Activated T-cell treated with anti-CD3 and anti-CD28 coated beads, Interleukin-2, amount 50 U/mL, for 24 hours (primary cell): ENCODE measurements around the gene LRRFIP1.
"Not testable (repeated sequence)": the region's sequence is repeated elsewhere in the genome, so short reads cannot be mapped to it uniquely, and the experiment has no call there.

Experiments used
- DNase-seq: peaks from one replicate; pipeline ENCODE4 v3.0.0-alpha.2; 2020
- H3K27ac Mint-ChIP-seq: 2 replicates; pipeline ENCODE4 v1.8.0; 2020; ENCODE audit warnings: mild to moderate bottlenecking, mixed read lengths
- H3K27me3 Mint-ChIP-seq: 2 replicates; pipeline ENCODE4 v1.8.0; 2020; ENCODE audit warnings: mixed read lengths
- H3K36me3 Mint-ChIP-seq: 2 replicates; pipeline ENCODE4 v1.8.0; 2020; ENCODE audit warnings: low read depth, mixed read lengths
- H3K4me1 Mint-ChIP-seq: 2 replicates; pipeline ENCODE4 v1.8.0; 2020; ENCODE audit warnings: low read depth, mixed read lengths
- H3K4me3 Mint-ChIP-seq: 2 replicates; pipeline ENCODE4 v1.8.0; 2020; ENCODE audit warnings: mild to moderate bottlenecking, moderate library complexity, mixed read lengths
- H3K9me3 Mint-ChIP-seq: 2 replicates; pipeline ENCODE4 v1.8.0; 2020; ENCODE audit warnings: mixed read lengths

LRRFIP1 gene

GRCh38 chr2:237593036-237593435 is 34.4 kb upstream of the LRRFIP1 start:
- Mint-ChIP-seq H3K4me3 (no peak overlapping the region), H3K9me3 (no peaks in the 10 kb centered on the region), H3K27me3 (no peaks in the 10 kb centered on the region), H3K36me3 (no peaks in the 10 kb centered on the region), H3K27ac (no peak overlapping the region), H3K4me1 (peaks cover 11% of the 10 kb centered on the region)
- DNase-seq = no peak

DNA sequence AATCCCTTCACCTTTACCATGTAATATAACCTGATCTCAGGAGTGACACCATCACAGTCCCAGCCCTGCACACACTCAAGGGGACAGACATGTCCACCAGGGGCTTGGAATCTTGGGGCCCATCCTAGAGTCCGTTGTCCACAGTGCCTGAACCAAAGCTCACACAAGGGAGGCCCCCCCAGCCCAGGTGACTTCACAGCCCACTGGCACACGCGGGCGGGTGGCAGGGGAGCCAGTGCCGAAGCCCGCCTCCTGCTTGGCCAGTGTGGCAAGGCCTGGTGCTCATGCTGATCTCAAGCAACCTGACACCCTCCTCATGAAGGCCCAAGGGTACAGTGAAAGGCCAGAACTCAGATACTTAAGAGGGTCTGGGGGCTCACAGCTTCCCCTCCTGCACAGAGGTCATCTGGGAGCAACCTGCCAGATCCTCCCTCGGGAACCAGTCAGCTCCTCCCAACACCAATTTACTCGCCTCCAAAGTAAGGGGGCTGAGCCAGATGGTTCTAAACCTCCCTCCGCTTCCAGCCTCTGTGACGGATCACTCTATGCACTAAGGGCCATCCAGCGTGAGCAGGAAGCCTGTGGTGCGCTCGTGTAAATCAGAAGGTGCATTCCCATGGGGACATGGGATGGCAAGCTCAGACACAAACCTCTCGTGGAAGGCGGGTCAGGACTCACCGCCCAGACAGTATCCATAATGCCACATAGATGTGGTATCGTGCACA is 33.6 kb upstream of the LRRFIP1 start:
- Mint-ChIP-seq H3K9me3 (no peaks in the 10 kb centered on the region), H3K4me3 (no peak overlapping the region), H3K36me3 (no peaks in the 10 kb centered on the region), H3K27me3 (no peaks in the 10 kb centered on the region), H3K4me1 (peaks cover 11% of the 10 kb centered on the region), H3K27ac (no peak overlapping the region)
- DNase-seq = no peak

DNA sequence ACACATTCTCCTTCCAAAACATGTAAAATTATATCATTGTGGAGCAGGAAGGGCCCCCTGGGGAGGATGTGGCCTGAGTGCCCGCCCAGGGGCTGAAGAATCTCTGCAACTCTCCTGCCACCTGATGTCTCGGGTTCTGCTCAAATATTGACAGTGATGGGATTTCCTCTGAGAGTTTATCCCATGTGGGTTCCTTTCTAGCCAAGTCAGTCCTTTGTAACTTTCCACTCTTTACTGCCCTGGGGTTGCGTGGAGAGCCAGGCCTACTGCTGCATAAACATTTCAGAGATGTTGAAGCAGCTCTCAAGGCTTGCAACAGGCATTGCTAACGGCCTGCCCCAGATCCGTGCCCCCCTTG is 32.9 kb upstream of the LRRFIP1 start:
- no peaks in the 10 kb centered on the region for H3K9me3 Mint-ChIP-seq
- H3K27me3 Mint-ChIP-seq = no peaks in the 10 kb centered on the region
- H3K36me3 Mint-ChIP-seq = no peaks in the 10 kb centered on the region
- H3K27ac Mint-ChIP-seq = no peak overlapping the region
- peaks cover 11% of the 10 kb centered on the region for H3K4me1 Mint-ChIP-seq
- DNase-seq = no peak
- H3K4me3 Mint-ChIP-seq = no peak overlapping the region

GRCh38 chr2:237595829-237596519 is 31.4 kb upstream of the LRRFIP1 start:
- not testable (repeated sequence) for H3K36me3 Mint-ChIP-seq, H3K9me3 Mint-ChIP-seq, DNase-seq, H3K27ac Mint-ChIP-seq, H3K27me3 Mint-ChIP-seq, H3K4me3 Mint-ChIP-seq, H3K4me1 Mint-ChIP-seq

- Mint-ChIP-seq H3K9me3 (no peaks in the 10 kb centered on the region), H3K4me1 (peaks cover 1% of the 10 kb centered on the region), H3K27me3 (no peaks in the 10 kb centered on the region), H3K4me3 (no peak overlapping the region), H3K27ac (no peak overlapping the region), H3K36me3 (no peaks in the 10 kb centered on the region)
- no peak for DNase-seq
Measured at GRCh38 chr2:237596520-237597195, 30.7 kb upstream of the LRRFIP1 start.

GRCh38 chr2:237597196-237598145 is 29.9 kb upstream of the LRRFIP1 start:
- Mint-ChIP-seq H3K9me3 (no peaks in the 10 kb centered on the region), H3K27me3 (no peaks in the 10 kb centered on the region), H3K27ac (no peak overlapping the region), H3K36me3 (no peaks in the 10 kb centered on the region), H3K4me1 (peaks cover 2% of the 10 kb centered on the region), H3K4me3 (no peak overlapping the region)
- no peak for DNase-seq

- no peak for DNase-seq
- Mint-ChIP-seq H3K36me3 (no peaks in the 10 kb centered on the region), H3K27ac (no peak overlapping the region), H3K4me1 (peaks cover 13% of the 10 kb centered on the region), H3K4me3 (no peak overlapping the region), H3K27me3 (no peaks in the 10 kb centered on the region), H3K9me3 (no peaks in the 10 kb centered on the region)
Measured at GRCh38 chr2:237598468-237599208, 28.7 kb upstream of the LRRFIP1 start.

- Mint-ChIP-seq H3K27ac (no peak overlapping the region), H3K9me3 (no peaks in the 10 kb centered on the region)
Measured at GRCh38 chr2:237599465-237600110, 27.8 kb upstream of the LRRFIP1 start.

GRCh38 chr2:237600205-237600846 is 27.1 kb upstream of the LRRFIP1 start:
- Mint-ChIP-seq H3K4me1 (peaks cover 20% of the 10 kb centered on the region), H3K27me3 (no peaks in the 10 kb centered on the region), H3K4me3 (no peak overlapping the region), H3K9me3 (no peaks in the 10 kb centered on the region), H3K27ac (no peak overlapping the region), H3K36me3 (no peaks in the 10 kb centered on the region)
- DNase-seq = no peak

More at GRCh38 chr2:237599465-237600110, 27.8 kb upstream of the LRRFIP1 start:
- Mint-ChIP-seq H3K4me1 (peaks cover 17% of the 10 kb centered on the region), H3K27me3 (no peaks in the 10 kb centered on the region), H3K36me3 (no peaks in the 10 kb centered on the region), H3K4me3 (no peak overlapping the region)
- DNase-seq = no peak

DNA sequence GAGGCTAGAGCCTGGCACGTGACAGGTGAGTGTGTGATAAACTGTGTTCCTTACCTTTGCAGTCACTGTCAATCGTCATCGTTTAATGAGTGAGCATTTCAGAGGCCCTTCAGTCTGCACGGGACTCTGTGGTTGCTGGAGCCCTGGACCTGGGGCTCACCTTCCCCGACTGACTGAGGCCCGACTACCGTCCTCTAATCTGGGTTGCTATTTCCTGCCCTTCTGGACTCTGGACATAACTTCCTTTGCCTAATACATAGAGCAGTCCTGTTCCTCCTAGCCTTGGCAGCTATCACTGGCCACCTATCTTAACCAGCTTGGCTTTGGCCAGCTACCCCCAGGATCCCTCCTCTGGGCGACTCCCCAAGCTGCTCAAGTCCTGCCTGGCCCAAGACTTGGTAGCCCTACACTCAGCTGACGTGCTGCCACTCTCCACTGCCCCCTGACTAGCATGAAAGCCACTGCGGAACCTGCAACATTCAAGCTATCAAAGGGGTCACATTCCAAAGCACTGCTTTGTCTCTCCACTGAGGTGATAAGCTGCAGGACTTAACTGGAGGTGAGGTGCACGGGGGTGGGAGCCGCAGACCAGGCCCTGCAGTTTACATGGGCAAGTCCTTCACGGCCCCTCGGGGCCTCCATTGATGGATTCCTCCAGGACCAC is 25.8 kb upstream of the LRRFIP1 start:
- Mint-ChIP-seq H3K9me3 (no peaks in the 10 kb centered on the region), H3K36me3 (no peaks in the 10 kb centered on the region), H3K27ac (no peak overlapping the region), H3K27me3 (no peaks in the 10 kb centered on the region), H3K4me3 (no peak overlapping the region), H3K4me1 (peaks cover 21% of the 10 kb centered on the region)
- no peak for DNase-seq

DNA sequence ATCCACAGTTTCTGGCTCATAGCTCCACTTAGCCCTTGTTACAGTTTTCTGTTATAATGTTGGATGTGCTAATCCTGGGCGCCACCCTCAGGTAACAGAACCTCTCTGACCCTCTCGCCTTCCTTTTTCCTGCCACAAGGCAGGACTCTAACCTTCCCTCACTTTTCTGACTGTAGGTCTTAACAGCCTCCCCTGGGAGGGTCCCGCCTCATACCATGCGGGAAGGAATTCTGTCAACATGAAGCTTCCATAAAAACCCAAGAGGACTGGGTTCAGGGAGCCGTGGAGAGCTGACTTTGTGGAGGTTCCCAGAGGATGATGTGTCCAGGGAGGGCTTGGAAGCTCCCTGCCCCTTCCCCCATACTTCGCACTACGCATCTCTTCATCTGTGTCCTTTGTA is 25.0 kb upstream of the LRRFIP1 start:
- H3K9me3 Mint-ChIP-seq = no peaks in the 10 kb centered on the region

GRCh38 chr2:237603049-237603717 is 24.2 kb upstream of the LRRFIP1 start:
- DNase-seq = no peak
- Mint-ChIP-seq H3K9me3 (no peaks in the 10 kb centered on the region), H3K27me3 (no peaks in the 10 kb centered on the region), H3K4me3 (no peak overlapping the region), H3K27ac (peak overlapping the region; percentile 76), H3K36me3 (no peaks in the 10 kb centered on the region), H3K4me1 (peaks cover 21% of the 10 kb centered on the region)

More for the DNA sequence above, 25.0 kb upstream of the LRRFIP1 start:
- H3K27me3 Mint-ChIP-seq = no peaks in the 10 kb centered on the region
- H3K27ac Mint-ChIP-seq = peak overlapping the region; percentile 11
- no peak overlapping the region for H3K4me3 Mint-ChIP-seq
- H3K36me3 Mint-ChIP-seq = no peaks in the 10 kb centered on the region
- no peak for DNase-seq
- peaks cover 21% of the 10 kb centered on the region for H3K4me1 Mint-ChIP-seq
